Heart right ventricle (tissue), 16 donors: Measurements from ENCODE around the gene GAS6. TPM values are rescaled to one million over a fixed set of nuclear protein-coding genes. Genes with fewer than 3 reads are reported as not detected.

Experiments used
- ATAC-seq, 8 donors: fragments of 200-7000 bp; cut with Tn5 transposase; one replicate each; pipeline ENCODE4 v1.9.1; 2020; ENCODE audit warnings: mild to moderate bottlenecking in 8 of 8, moderate library complexity in 8 of 8, moderate number of reproducible peaks in 1 of 8
- DNase-seq, 2 donors: peaks; one replicate each; pipeline ENCODE4 v3.0.0-alpha.2; 2020
- H3K27ac ChIP-seq, 10 donors: fragments of 200-600 bp; sonication (generic) in 2 of 10; one replicate each; pipeline versions ENCODE4 v1.5.0 to v1.8.0; 2020 to 2022; ENCODE audit warnings: mild to moderate bottlenecking in 3 of 10
- H3K27me3 ChIP-seq, 7 donors: fragments of 200-600 bp; one replicate each; pipeline ENCODE4 v1.8.0; 2021 to 2022; ENCODE audit warnings: mild to moderate bottlenecking in 2 of 7
- H3K36me3 ChIP-seq, 9 donors: fragments of 200-600 bp; sonication (generic) in 1 of 9; one replicate each; pipeline versions ENCODE4 v1.5.0 to v1.8.0; 2020 to 2022; ENCODE audit warnings: mild to moderate bottlenecking in 2 of 9
- H3K4me1 ChIP-seq, 9 donors: fragments of 200-600 bp; sonication (generic) in 1 of 9; one replicate each; pipeline versions ENCODE4 v1.5.0 to v1.8.0; 2020 to 2022; ENCODE audit warnings: mild to moderate bottlenecking in 4 of 9
- H3K4me3 ChIP-seq, 10 donors: fragments of 200-600 bp; sonication (generic) in 2 of 10; one replicate each; pipeline versions ENCODE4 v1.5.0 to v1.8.0; 2020 to 2022; ENCODE audit warnings: mild to moderate bottlenecking in 7 of 10, moderate library complexity in 2 of 10
- H3K9me3 ChIP-seq, 11 donors: fragments of 200-600 bp in 10 of 11; sonication (generic) in 2 of 11; one replicate each; pipeline versions ENCODE4 v1.5.0 to v1.8.0; 2013 to 2022; ENCODE audit warnings: mild to moderate bottlenecking in 2 of 11, control low read depth in 1 of 11, moderate library complexity in 1 of 11
- WGBS, 2 donors: extraction: QIAGEN DNeasy Blood & Tissue Kit; methylation state at CpG; one replicate each; pipeline ENCODE4 v1.1.7; 2013; ENCODE audit warnings: inconsistent platforms in 1 of 2; 5-methylcytosine and 5-hydroxymethylcytosine counted together
- intact Hi-C, 10 donors: fragments of 100-400 bp; cut with DNase I; formaldehyde crosslinking; loops; one replicate each; pipeline versions ENCODE4 v1.11.1 to v1.14.2; 2022
- polyA plus RNA-seq, 2 donors: library from polyadenylated mRNA; stranded (reverse); fragments of 200-250 nt; gene quantifications; one replicate each; pipeline ENCODE4 v1.2.3, GENCODE V29; 2013
- total RNA-seq, 10 donors: library from RNA; stranded (reverse); fragmentation: NEBNext Ultra II Directional in 3 of 10; extraction: Animal tissue kit (Norgen Biotek cat#: 25700) in 3 of 10; gene quantifications; one replicate each; pipeline versions ENCODE4 v1.2.1 to v1.2.4, GENCODE V29; 2021 to 2023
- TF ChIP-seq, protein P1 (sequence below), 9 donors: fragments of 200-600 bp; sonication (generic) in 2 of 9; IDR thresholded peaks; one replicate each; pipeline versions ENCODE4 v1.5.0 to v1.8.0; 2021 to 2022; ENCODE audit warnings: antibody characterized with exemption in 9 of 9, mild to moderate bottlenecking in 5 of 9, moderate library complexity in 1 of 9
- donor health status: Arrhythmogenic right ventricular cardiomyopathy.
- donor health status: ischemic (EF 13 %, LVEDD 7.1; RV severe dilation, severe dysfunction).
- donor health status: healthy with polysubstance abuse.
- donor health status: DM: no; HTN: yes; CAD: no.
- donor health status: DM: no; HTN: no; CAD: no.
- donor health status: ischemic (EF 25% LVEDD 6.9; RV normal size, moderate dysfunction).
- donor health status: ischemic (EF 25% LVEDD 5.7; RV mildly dilated, moderate dysfunction).
- donor health status: healthy.
- donor health status: DM: yes; HTN: yes; CAD: no.
- donor health status: Ischemic cardiomyopathy.
- donor health status: ischemic (EF 35%, LVEDD 5.7; RV mildly dilated, moderate dysfunction).
- donor health status: nonischemic (EF 11% LVEDD 7.7; RV severe dilation, severe dysfunction).
- donor health status: DM: yes; HTN: yes; CAD: no.
- donor health status: PGD.
- donor health status: ischemic (EF 29% LVEDD 5.4; RV normal size, mild dysfunction).
- donor health status: nonischemic (EF 23%, LVEDD 6.1; RV moderate dilation, normal function).

GAS6 gene
- total and polyA plus RNA-seq, 12 donors: 113 to 280 (median 174) TPM

DNA sequence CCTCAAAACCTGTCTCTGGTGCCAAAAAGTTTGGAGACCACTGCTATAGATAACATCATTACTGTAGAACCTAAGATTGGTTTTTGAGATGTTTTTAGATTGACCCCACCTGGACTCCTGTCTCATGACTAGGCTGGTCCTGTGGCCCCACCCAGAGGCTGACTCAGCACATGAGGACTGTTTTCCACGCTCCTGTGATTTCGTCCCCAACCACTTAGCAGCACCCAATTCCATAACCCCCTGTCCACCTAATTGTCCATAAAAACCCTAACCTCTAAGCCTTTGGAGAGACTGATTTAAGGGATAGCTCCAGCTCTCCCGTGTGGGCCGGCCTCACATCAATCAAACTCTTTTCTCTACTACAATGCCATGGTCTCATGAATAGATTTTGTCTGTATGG, 25.6 kb upstream of the GAS6 start:
- ATAC-seq (peak in 1 of 8 donors; percentile 33), DNase-seq (no peak)
- Histone ChIP-seq H3K9me3 (peaks cover 0 to 11% (median 0%) of the 10 kb centered on the region in 11 donors), H3K36me3 (no peaks in the 10 kb centered on the region), H3K4me1 (peaks cover 0 to 25% (median 9%) of the 10 kb centered on the region in 9 donors), H3K27ac (no peak overlapping the region), H3K4me3 (no peak overlapping the region), H3K27me3 (no peaks in the 10 kb centered on the region)
- TF ChIP-seq, protein P1, sequence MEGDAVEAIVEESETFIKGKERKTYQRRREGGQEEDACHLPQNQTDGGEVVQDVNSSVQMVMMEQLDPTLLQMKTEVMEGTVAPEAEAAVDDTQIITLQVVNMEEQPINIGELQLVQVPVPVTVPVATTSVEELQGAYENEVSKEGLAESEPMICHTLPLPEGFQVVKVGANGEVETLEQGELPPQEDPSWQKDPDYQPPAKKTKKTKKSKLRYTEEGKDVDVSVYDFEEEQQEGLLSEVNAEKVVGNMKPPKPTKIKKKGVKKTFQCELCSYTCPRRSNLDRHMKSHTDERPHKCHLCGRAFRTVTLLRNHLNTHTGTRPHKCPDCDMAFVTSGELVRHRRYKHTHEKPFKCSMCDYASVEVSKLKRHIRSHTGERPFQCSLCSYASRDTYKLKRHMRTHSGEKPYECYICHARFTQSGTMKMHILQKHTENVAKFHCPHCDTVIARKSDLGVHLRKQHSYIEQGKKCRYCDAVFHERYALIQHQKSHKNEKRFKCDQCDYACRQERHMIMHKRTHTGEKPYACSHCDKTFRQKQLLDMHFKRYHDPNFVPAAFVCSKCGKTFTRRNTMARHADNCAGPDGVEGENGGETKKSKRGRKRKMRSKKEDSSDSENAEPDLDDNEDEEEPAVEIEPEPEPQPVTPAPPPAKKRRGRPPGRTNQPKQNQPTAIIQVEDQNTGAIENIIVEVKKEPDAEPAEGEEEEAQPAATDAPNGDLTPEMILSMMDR (IDR thresholded peaks at IDR 0.05): peak in 1 of 9 donors; percentile 9
- intact Hi-C loops: no loop called here
- WGBS, 2 donors: 93% methylated on average over 4 of the region's 4 CpGs

DNA sequence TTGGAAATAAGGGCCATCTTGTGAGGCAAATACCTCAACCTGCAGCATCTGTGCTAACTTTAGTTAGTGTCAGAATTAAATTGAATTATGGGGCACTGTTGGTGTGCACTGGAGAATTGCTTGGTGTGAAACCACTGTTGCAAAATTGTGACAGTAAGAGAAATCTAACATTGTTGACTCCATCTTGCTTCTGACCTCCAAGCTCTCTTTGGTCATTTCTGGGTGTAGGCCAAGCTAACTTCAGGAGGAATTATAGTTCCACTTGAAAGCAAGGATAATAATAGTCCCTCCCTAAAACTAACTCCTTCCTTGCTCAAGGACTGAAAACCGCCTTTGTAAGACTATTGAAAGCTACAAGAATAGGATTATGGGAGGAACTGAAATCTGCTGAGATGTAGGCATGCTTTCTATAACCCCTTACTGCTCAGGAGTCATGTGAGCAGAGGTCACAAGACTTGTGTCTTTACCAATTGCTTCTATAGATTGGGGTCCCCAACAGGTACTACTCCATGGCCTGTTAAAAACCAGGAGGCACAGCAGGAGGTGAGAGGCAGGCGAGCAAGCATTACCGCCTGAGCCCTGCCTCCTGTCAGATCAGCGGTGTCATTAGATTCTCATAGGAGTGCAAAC, 24.9 kb upstream of the GAS6 start:
- no peaks in the 10 kb centered on the region for H3K36me3 ChIP-seq
- TF ChIP-seq, protein P1 (IDR thresholded peaks at IDR 0.05): no peak
- H3K9me3 ChIP-seq: peaks cover 0 to 11% (median 0%) of the 10 kb centered on the region in 11 donors
- intact Hi-C loops: no loop called here
- ATAC-seq (no peak), DNase-seq (no peak)
- H3K27ac ChIP-seq: no peak overlapping the region
- H3K4me1 ChIP-seq: peaks cover 0 to 32% (median 9%) of the 10 kb centered on the region in 9 donors
- H3K4me3 ChIP-seq: no peak overlapping the region
- H3K27me3 ChIP-seq: no peaks in the 10 kb centered on the region
- WGBS, 2 donors: 94 to 98% methylated on average over 4 of the region's 4 CpGs

DNA sequence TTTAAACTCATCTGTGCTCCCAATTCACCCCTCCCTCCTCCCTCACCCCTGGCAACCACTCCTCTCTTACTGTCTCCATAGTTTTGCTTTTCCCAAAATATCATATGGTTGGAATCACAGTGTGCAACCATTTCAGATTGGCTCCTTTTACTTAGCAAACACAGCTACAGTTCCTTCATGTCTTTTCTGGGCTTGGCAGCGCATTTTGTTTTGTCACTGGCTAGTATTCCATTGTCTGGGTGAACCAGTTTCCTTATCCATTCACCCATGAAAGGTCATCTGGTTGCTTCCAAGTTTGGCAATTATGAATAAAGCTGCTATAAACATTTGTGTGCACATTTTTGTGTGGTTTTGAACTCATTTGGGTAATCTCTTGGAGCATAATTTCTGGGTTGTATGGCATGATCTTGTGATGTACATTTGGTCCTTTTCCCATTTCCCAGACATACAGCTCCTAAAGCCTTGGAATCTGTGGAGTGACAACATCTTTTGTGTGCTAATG, 23.9 kb upstream of the GAS6 start:
- ATAC-seq: peak in 3 of 8 donors; percentile 24 to 54 (median 36)

DNA sequence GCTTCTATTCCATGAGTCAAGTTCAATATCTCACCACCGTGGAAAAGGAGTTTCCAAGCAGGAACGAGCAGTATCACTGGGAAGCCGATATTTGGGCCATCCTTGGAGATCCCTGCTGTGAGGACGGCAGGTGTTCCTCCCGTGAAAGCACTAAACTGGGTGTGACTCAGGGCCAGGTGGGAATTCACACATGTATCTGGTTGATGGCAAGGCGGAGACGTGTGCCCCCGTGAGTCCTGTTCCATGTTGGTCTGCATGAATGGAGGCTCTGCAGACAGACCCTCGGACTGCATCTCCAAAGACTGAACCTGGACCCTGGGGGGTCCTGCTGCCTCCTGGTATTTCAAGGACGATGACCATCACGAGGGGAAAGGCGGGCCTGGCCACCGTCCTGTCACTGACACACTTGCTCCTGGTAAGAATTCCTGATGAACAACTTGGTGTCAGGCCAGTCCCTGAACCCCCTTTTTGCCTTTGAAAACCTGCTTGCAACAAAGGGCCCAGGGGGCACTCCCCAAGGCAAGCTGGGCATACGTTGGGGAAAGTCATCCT, 22.8 kb upstream of the GAS6 start:
- Histone ChIP-seq H3K9me3 (no peaks in the 10 kb centered on the region), H3K4me1 (peaks cover 2 to 53% (median 23%) of the 10 kb centered on the region in 9 donors), H3K27me3 (no peaks in the 10 kb centered on the region), H3K36me3 (no peaks in the 10 kb centered on the region), H3K27ac (no peak overlapping the region), H3K4me3 (no peak overlapping the region)
- DNase-seq: no peak
- 92 to 93% methylated on average over 14 of the region's 14 CpGs for WGBS, 2 donors
- TF ChIP-seq, protein P1 (IDR thresholded peaks at IDR 0.05): no peak
- intact Hi-C loops: no loop called here
- no peak for ATAC-seq

More for the DNA sequence above, 23.9 kb upstream of the GAS6 start:
- Histone ChIP-seq H3K4me3 (no peak overlapping the region), H3K36me3 (no peaks in the 10 kb centered on the region), H3K4me1 (peaks cover 0 to 42% (median 13%) of the 10 kb centered on the region in 9 donors), H3K27me3 (no peaks in the 10 kb centered on the region), H3K27ac (no peak overlapping the region), H3K9me3 (peaks cover 0 to 9% (median 0%) of the 10 kb centered on the region in 11 donors)
- 74 to 81% methylated on average over 1 of the region's 1 CpG for WGBS, 2 donors
- intact Hi-C loops: no loop called here
- DNase-seq: no peak
- TF ChIP-seq, protein P1 (IDR thresholded peaks at IDR 0.05): no peak
